ENCODE data around the gene NUBPL.
"Not testable (repeated sequence)": the region's sequence is repeated elsewhere in the genome, so short reads cannot be mapped to it uniquely, and the experiment has no call there.

NUBPL gene

DNA sequence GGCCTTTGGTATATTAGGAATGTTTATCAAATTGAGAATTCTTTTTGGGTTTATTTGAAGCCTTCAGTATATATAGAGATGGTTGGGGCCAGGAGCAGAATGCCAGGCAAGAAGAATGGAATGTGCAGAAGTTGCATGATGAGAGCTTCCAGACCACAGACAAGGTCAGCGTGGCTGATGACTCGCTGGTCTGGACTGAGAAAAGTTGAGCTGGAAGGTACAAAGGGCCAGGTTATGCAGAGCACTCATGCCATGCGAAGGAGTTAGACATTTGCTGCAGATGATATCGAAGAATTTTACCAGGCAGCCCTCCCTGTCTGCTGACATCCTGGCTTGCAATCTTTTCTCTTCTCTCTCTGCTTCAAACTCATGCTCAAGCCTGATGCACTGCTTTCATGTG, 319.7 kb downstream of the NUBPL start:
- DNase-seq (ENCODE audit: low read depth) = no peak

DNA sequence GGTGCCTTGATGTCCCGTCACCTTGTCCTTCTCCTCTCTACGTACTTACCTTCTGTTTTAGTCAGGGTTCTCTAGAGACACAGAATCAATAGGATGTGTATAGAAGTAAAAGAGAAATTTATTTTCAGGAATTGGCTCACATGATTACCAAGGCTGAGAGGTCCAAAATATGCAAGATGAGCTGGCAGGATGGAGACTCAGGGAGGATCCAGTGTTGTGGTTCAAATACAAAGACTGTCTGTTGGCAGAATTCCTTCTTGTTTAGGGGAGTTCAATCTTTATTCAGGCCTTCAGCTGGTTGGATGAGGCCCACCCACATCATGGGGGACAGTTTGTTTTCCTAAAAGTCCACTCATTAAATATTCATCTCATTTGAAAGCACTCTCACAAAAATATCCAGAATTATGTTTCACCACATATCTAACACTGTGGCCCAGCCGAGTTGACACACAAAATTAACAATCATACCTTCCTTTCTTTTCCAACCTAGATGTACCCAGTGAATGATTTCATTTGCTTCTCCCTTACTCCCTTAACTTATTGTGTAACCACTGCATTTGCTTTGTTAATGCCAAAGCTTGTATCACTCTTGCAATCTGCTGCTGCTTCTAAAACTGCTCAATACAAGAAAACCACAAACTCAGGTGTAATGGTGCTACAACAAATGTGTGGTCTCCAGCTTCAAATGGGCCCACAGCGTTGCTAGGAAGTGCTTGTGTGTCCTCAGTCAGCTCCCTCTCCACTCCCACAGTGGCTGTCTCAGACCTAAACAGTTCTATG, 320.5 kb downstream of the NUBPL start:
- no peak for DNase-seq (ENCODE audit: low read depth)

DNA sequence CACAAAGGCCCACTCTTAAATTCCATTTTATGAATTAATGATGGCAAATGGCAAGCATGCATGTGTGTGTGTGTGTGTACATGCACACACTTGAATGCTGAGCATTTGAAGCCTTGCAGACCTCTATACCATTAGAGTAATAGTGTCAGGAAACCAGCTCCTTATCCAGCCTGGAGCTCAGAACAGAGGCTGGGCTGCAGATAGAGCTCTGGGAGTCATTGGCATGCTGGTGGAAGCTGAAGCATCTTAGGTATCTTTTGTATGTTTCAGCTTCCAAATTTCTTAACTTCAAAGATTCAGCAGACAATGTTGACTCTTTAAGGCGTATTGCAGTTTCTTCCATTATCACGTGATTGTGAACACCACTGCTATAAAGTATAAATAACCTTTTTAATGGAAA, 323.0 kb downstream of the NUBPL start:
- DNase-seq (ENCODE audit: low read depth) = no peak

DNA sequence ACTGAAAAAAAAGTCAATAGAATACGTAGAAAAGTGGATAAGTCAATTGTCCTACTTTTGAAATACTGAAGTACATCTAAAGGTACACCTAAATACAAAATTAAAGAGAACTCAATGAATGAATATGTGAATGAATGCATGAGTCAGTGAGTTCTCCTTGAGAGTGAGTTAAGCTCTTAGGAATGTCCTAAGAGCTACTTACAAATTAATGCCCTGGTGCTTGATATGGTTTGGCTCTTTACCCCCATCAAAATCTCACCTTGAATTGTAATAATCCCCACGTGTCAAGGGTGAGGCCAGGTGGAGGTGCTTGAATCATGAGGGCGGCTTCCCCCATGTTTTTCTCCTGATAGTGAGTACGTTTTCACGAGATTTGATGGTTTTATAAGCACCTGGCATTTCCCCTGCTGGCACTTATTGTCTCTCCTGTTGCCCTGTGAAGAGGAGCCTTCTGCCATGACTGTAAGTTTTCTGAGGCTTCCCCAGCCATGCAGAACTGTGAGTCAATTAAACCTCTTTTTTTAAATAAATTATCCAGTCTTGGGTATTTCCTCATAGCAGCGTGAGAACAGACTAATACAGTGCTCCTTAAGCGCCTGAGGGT, 323.7 kb downstream of the NUBPL start:
- no peak for DNase-seq (ENCODE audit: low read depth)

DNA sequence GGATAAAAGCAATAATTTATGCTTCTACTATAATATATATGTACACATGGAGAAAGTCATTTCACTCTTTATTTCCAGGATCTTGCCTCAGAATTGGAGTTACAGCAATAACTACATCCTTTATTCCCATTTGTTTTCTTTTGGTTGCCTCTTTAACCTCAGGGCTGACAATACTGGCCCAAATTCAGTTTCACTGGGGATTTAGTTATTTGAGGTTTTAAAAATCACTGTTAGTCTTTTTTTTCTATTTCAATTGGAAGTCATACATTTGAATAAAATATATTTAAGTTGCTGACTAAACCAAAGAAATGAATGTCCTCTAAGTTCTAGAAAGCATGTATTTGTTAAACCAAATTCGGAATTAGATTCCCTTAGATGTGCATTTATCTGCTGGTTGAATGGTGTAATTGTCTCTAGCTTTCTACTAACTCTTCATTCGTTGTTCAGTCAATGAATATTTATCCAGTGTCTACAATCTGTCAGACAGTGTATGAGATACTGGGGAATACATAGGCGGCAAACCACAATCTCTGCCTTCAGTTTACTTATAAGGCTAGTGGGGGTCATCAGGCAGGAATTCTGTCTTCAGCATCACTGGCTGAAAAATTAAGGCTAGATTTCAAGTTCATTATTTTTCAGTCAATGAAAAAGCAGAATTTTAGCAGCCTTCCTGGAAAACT, 325.1 kb downstream of the NUBPL start:
- no peak for DNase-seq (ENCODE audit: low read depth)

DNA sequence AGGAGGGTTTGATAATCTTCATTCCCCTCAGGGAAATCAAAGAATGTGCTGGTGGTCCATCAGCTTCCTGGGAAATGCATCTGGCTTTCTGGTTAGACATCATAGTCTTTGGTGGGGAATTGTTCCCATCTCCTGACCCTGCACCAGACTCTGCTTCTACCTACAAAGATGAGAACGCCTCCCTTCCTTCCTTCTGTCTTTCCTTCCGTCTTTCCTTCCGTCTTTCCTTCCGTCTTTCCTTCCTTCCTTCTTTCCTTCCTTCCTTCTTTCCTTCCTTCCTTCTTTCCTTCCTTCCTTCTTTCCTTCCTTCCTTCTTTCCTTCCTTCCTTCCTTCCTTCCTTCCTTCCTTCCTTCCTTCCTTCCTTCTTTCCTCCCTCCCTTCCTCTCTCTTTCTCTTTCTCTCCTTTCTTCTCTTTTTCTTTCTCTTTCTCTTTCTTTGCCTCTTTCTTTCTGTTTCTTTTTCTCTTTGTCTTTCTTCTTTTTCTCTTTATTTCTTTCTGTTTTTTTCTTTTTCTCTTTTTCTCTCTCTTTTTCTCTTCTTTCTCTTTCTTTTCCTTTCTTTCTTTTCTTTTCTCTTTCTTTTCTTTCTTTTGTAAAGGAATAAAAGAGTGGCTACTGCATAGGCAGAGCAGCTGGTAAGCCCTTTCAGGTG, 326.9 kb downstream of the NUBPL start:
- DNase-seq (ENCODE audit: low read depth) = no peak

DNA sequence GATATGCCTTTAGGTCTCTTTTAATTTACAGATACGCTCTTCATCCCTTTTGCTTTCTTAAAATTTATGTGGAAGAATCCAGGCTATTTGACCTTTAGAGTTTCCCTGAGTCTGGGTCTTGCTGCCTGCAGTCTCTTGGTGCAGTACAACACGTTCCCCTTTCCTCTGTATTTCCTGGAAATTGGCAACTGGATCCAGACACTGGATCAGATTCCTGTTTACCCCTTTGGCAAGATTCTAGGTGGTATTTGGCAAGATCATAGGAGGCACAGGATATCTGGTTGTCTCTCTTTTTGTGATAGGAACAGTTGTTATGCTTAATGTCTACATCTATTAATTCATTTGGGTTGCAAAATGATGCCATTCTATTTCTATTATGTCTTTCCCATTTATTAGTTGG, 328.1 kb downstream of the NUBPL start:
- DNase-seq (ENCODE audit: low read depth) = no peak

DNA sequence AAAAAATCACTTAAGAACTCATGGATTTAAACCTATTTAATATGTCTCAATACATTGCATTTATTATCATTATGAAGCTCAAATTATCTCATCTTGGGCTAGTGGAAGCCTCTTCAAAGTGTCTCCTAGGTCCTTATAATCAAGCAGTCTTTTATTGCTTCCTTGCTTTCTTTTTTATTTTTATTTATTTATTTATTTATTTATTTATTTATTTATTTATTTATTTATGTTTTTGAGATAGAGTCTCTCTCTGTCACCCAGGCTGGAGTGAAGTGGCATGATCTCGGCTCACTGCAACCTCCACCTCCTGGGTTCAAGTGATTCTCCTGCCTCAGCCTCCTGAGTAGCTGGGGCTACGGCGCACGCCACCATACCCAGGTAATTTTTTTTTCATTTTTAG, 329.0 kb downstream of the NUBPL start:
- DNase-seq (ENCODE audit: low read depth) = not testable (repeated sequence)

DNA sequence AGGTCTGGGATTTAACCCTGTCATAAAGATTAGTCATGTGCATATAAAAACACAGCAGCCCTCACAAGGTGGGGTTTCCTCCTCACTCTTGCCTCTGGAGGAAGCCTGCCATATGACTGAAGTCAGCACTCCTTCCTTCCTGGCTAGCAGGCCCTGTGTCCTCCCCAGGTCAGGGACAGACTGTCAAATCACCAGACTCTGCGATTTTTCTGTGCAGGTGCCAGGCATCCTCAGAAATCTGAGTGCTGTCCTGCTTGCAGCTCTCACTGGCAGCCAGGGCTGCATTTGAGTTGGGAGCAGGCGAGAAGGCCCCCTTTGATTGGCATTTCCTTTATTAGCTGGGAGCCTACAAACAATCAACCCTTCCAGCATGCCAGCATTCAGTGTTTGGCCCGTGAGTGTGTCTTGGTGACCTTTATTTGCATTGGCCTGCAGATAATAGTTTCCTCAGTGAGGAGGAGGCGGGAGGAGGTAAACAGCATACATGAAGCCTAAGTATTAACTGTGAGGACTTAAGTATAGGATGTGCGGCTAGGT, 332.1 kb downstream of the NUBPL start:
- DNase-seq (ENCODE audit: low read depth) = no peak

DNA sequence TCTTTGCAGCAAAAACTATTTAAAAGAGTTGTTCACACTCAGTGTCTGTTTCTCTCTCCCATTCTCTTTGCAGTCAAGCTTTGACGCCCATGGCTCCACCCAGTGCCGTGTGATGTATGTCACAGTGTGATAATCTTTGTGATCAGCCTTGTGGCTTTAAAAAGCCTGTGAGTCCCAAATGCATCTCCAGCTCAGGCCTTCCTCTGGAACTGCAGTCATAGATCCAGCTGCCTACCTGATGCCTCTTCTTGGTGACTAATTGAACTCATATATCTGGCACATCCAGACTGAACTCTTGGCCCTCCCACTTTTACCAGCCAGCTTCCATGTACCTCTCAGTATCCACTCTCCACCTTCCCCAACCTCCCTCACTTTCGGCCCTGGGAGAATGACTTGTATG, 333.1 kb downstream of the NUBPL start:
- no peak for DNase-seq (ENCODE audit: low read depth)

DNA sequence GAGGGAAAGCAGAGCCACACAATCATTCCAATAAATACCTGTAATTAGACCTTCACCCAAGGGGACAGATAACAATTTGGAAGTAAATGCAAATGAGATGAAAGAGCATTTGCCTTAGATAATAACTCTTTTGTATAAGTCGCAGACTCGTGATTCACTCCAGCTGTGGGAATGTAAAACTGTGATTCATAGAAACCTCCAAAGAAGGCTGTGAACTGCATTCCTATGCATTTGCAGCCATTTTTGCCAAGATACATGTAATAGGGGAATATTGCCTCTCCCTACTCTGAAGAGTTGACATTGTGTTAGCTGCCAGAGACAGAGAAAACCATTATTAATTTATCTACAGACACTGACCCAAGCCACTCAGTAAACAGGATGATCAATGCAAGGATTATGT, 334.0 kb downstream of the NUBPL start:
- no peak for DNase-seq (ENCODE audit: low read depth)

DNA sequence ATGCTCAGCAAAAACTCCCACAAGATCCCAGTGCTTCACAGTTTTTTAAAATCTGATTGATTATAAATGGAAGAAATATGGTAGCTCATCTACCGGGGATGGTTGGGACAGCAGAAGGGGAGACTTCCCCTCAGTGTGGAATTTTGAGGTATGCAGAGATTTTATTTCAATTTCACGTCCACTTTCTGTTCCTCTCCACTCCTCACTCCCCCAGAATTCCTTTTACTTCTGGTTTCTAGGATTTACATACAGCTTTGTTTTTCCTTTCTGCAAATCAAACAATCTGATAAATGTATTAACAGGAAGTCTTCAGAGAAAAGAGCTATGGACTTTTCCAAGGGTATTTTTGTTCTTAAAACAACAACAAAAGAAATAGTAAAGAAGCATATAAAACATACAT, 334.4 kb downstream of the NUBPL start:
- no peak for DNase-seq (ENCODE audit: low read depth)

DNA sequence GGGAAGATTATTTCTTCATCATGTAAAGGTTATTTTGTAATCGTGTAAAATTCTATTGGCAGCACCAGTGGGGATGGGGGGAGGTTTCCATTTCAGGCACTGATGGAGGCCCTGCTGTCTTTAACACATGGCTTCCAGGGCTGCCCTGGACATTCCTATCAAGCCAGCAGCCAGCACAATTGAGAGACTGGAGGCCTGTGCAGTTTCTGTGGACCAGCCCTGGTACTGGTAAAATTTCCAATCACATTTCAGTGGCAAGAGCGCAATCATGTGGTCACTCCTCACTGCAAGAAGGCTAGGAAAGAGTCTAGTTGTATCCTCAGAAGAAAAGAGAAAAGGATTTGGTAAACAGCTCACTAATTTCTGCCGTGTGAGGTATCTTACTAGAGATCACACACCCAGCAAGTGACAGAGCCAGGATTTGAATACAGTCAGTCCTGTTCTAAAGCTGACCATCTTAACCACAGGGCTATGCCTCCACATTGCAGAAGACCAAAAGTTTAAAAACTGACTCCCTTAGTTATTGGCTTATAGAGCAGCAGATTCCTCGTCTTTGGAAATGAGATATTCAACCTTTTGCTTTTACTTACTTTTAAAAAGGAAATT, 336.5 kb downstream of the NUBPL start:
- DNase-seq (ENCODE audit: low read depth) = no peak

DNA sequence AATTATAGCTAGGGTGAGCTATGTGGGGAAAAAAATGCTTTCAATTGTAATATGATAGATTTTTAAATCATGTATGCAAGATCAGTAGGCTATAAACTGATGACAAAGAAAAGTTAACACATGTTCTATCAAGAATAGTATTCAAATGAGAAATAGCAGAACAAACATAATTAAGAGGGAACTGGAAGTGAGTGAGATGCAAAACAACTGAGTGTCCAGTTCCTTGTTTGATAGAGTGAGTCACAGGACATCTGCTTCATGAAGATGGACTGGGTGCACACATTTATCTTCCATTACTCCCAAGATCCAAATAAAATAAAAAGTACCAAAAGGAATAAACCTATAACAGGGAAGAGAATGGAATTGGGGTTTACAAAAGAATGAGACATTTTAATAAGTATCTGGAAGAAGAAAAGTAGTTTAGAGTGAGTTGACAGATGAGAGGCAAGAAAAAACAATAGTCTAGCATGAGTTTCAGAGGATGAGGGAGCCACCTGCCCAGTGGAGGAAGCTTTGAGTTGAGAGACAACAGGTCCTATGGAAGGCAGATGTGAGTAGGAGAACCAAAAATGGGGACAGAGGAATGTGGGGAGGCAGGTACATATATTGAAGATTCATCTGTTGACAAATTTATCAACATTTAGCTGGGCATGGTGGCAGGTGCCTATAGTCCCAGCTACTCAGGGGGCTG, 337.8 kb downstream of the NUBPL start:
- DNase-seq (ENCODE audit: low read depth) = no peak

DNA sequence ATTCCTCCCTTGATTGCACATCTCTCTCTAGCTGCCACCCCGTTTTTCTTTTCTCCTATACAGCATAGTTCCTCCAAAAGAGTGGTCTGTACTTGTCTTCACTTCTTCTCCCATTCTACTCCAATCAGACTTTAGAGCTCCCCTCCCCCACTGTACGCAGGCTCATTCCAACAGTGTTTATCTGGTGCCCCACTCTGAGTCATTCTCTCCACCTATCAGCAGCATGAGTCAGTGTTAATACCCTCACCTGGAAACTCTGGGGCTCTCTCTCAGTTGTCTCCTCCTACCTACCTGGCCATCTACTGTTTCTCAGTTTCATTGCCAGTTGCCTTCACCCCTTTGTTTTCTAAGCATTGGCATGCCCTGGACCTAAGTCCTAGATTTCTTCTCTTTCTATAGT, 340.8 kb downstream of the NUBPL start:
- DNase-seq (ENCODE audit: low read depth) = no peak

DNA sequence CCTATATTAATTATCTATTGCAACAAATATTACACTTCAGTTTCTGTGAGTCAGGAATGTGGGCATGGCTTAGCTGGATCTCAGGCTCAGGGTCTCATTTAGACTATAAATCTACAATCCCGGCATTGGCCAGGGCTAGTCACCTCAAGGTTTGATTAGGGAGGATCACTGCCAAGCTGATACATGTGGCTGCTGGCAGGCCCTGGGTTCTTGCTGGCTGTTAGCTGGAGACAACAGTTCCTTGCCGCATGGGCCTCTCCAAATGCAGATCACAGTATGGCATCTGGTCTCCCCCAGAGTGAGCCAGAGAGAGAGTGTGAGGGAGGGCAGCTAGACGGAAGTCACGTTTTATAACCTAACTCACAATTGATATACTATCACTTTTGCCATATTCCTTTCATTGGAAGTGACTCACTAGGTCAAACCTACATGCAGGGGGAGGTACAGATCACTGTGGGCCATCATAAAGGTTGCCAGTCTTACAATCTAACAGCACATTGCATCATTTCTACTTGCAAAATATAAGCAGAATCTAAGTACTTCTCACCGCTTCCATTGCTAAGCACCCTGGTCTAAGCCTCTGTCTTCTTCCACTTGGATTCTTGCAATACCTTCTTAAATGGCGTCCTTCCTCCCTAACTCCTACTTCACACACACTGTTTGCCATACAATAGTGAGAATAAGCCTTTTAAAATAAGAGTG, 341.9 kb downstream of the NUBPL start:
- no peak for DNase-seq (ENCODE audit: low read depth)

DNA sequence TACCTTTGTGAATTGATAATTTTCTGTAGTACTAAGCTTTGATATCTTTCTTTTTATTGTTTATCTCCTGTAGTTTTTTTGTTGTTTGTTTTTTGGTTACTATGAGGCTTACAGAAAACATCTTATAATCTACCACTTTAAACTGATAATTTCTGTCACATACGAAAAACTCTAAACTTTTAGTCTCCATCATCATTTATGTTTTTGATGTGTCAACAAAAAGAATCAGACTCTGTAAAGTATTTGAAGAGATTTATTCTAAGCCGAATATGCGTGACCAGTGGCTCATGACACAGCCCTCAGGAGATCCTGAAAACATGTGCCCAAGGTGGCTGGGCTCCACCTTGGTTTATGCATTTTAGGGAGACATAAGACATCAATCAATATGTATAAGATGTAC, 348.8 kb downstream of the NUBPL start:
- no peak for DNase-seq (ENCODE audit: low read depth)
